Measurements from ENCODE around the gene PEX11G.
"Not testable (repeated sequence)": the region's sequence is repeated elsewhere in the genome, so short reads cannot be mapped to it uniquely, and the experiment has no call there.

The PEX11G gene

GRCh38 chr19:7463575-7463974 lies 25.3 kb downstream of the PEX11G start:
- DNase-seq: no peak

DNA sequence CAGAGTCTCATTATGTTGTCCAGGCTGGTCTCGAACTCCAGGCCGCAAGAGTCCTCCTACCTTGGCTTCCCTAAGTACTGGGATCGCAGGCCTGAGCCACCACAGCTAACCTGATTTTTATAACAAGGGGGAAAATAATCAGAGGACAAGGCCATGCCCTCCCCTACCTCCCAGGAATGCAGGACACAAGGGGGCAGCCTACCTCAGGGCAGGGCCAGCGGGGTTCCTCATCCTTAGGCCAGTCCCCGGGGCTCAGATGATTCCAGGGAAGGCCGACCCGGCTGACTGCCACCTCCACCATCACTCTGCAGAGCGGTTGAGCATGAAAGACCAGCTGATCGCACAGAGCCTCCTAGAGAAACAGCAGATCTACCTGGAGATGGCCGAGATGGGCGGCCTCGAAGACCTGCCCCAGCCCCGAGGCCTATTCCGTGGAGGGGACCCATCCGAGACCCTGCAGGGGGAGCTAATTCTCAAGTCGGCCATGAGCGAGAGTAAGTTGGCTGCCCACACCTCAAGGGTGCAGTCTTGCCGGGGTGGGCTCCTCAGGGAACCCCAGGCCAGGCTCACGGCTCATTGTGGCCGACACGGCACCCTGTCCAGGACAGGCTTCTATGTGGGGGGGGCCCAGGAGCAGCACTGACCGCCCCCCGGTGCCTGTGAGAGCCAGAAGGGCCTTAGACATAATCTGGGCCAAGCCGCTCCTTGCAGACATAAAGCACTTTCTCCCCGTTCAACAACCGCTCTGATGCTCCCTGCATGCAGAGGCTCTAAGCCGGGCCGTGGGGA lies 26.8 kb downstream of the PEX11G start:
- DNase-seq: no peak

DNA sequence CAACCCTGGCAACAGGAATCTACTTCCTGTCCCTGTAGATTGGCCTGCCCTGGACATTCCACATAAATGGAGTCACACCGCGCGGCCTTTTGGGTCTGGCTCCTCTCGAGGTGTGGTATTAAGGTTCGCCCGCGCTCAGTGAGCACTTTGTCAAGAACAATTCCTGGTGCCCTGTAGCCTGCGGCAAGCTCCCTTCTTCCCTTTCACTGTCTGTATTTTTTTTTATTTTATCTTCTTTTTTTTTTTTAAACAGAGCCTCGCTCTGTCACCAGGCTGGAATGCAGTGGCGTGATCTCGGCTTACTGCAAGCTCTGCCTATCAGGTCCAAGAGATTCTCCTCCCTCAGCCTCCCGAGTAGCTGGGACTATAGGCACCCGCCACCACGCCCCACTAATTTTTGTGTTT lies 28.3 kb downstream of the PEX11G start:
- DNase-seq: no peak

- no peak for DNase-seq
Observed at GRCh38 chr19:7459773-7460172, 29.1 kb downstream of the PEX11G start.

DNA sequence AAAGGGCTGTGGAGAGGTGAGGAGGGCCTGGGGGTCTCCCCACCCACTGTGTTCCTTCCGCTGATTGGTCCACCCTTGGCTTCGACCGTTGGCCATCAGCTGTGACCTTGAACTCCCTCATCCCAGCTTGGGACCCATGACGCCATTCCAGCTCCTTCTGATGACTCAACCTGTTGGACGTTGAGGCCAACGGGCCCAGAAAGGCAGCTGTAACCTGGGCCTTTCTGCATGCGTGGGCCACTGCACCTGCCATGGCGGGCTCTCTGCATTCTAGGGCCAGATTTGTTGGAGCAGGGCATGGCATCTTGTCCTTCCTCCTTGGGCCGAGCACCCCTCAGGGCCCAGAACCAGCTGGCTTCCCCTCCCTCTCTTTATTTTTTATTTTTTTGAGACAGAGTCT lies 30.2 kb downstream of the PEX11G start:
- no peak for DNase-seq

GRCh38 chr19:7456964-7457541 lies 31.8 kb downstream of the PEX11G start:
- DNase-seq: no peak

GRCh38 chr19:7455600-7456296 lies 33.1 kb downstream of the PEX11G start:
- DNase-seq: no peak

DNA sequence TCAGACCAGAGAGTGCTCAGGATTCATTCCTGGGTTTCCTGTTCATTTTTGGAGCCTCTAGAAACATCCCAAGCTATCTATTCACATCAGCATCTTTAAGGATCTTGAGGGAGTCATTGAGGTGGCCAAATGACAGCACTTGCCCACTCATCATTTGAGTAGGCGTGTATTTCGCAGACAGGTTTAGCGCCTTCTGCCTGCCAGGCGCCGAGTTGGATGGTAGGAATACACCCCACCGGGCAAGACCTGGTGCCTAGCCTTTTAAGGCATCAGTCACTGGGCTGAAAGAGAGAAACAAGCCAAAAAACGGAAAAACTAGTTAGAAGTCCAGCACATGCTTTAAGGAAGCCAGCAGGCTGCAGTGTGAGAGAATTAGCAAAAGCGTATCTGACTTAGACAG lies 33.8 kb downstream of the PEX11G start:
- no peak for DNase-seq

DNA sequence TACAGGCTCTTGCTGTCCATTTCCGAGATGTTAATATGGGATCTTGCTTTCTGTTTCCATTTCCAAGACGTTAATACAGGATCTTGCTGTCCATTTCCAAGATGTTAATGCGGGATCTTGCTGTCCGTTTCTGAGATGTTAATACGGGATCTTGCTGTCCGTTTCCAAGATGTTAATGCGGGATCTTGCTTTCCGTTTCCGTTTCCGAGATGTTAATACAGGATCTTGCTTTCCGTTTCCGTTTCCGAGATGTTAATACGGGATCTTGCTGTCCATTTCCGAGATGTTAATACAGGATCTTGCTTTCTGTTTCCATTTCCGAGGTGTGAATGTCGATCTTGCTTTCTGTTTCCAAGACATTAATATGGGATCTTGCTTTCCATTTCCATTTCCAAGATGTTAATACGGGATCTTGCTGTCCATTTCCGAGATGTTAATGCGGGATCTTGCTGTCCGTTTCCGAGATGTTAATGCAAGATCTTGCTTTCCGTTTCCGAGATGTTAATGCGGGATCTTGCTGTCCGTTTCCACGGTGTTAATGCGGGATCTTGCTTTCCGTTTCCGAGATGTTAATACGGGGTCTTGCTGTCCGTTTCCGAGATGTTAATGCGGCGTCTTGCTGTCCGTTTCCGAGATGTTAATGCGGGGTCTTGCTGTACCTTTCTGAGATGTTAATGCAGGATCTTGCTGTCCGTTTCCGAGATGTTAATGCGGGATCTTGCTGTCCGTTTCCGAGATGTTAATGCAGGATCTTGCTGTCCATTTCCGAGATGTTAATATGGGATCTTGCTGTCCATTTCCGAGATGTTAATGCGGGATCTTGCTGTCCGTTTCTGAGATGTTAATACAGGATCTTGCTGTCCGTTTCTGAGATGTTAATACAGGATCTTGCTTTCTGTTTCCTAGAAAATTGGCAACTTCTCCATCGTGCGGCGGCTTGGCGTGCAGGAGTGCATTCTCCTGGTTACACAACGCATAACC lies 38.3 kb downstream of the PEX11G start:
- DNase-seq: no peak

DNA sequence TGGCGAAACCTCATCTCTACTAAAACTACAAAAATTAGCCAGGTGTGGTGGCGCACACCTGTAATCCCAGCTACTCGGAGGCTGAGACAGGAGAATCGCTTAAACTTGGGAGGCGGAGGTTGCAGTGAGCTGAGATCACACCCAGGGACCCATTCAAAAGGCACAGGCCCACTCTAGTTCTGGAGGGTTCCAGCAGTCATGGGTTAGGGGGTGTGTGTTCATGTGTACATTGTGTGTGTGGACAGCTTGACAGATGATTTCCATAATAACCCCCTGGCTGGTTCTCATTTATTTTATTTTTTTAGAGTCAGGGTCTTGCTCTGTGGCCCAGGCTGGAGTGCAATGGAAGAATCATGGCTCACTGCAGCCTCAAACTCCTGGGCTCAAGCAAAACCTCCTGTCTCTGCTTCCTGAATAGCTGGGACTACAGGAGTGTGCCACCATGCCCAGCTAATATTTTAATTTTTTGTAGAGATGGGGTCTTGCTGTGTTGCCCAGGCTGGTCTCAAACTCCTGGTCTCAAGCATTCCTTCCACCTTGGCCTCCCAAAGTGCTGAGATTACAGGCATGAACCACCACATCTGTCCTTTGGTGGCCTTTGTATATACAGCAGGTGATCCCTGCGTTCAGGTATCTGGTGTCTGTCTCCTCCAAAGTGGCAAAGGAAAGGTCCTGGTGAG lies 39.3 kb downstream of the PEX11G start:
- DNase-seq: not testable (repeated sequence)

- DNase-seq: no peak
Observed at GRCh38 chr19:7447648-7448047, 41.2 kb downstream of the PEX11G start.

GRCh38 chr19:7445104-7445503 lies 43.7 kb downstream of the PEX11G start:
- DNase-seq: no peak

DNA sequence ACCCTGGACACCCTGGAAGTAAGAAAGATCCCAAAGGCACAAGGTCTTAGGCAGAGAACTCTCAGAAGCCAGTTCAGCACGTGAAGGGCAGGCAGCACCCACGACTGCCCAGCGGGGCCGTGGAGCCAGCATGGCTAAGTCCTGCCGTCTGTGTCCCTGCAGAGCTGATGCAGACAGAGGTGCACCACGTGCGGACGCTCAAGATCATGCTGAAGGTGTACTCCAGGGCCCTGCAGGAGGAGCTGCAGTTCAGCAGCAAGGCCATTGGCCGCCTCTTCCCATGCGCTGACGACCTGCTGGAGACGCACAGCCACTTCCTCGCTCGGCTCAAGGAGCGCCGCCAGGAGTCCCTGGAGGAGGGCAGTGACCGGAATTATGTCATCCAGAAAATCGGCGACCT lies 44.8 kb downstream of the PEX11G start:
- no peak for DNase-seq

DNA sequence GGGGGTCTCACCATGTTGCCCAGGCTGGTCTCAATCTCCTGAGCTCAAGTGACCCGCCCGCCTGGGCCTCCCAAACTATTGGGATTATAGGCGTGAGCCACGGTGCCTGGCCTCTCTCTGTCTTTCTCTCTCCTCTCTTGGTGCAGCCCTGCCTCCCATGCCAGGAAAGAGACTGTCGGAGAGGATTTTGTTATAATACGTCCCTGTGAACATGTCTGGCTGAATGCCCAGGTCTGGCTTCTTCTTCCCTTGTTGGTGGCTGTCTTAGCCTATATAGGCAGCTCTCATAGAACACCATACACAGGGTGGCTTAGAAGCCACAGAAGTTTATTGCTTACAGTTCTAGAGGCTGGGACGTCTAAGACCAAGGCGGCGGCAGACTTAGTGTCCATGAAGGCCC lies 46.4 kb downstream of the PEX11G start:
- DNase-seq: no peak

- no peak for DNase-seq
Observed at GRCh38 chr19:7441468-7442146, 47.2 kb downstream of the PEX11G start.

GRCh38 chr19:7440188-7440975 lies 48.5 kb downstream of the PEX11G start:
- DNase-seq: no peak

GRCh38 chr19:7435586-7435985 lies 53.2 kb downstream of the PEX11G start:
- no peak for DNase-seq

GRCh38 chr19:7434391-7434790 lies 54.4 kb downstream of the PEX11G start:
- DNase-seq: no peak

DNA sequence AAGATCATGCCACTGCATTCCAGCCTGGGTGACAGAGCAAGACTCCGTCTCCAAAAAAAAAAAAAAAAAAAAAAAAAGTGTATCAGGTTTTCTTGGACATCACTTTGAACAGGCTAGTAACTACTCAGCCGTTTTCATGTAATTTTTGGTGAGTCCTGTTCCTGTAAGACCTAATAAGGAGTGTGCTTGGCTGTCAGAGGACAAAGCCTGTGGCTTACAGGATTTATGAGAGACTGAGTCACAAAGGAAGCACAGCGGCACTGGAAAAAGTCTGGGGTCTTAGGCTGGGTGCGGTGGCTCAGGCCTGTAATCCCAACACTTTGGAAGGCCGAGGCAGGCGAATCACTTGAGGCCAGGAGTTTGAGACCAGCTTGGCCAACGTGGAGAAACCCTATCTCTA lies 55.4 kb downstream of the PEX11G start:
- DNase-seq: not testable (repeated sequence)

- DNase-seq: no peak
Observed at GRCh38 chr19:7429638-7430282, 59.1 kb downstream of the PEX11G start.
